Gastroesophageal sphincter (tissue), 4 donors: ENCODE results near the gene CPVL. TPM values are rescaled to one million over a fixed set of nuclear protein-coding genes. Genes with fewer than 3 reads are reported as not detected.

Source experiments
- ATAC-seq: fragments of 150-250 bp; one replicate; pipeline ENCODE4 v1.9.1; 2016; ENCODE audit warnings: mild to moderate bottlenecking, moderate library complexity
- H3K27ac ChIP-seq, 4 donors: fragments of 200-600 bp; sonication (generic) in 3 of 4; 1 replicate in 3 of 4; 2 replicates in 1 of 4; pipeline ENCODE4 v1.5.1; 2016 to 2019
- H3K27me3 ChIP-seq: fragments of 200-600 bp; sonication (generic); one replicate; pipeline ENCODE4 v1.5.1; 2019
- H3K36me3 ChIP-seq, 2 donors: fragments of 200-600 bp; sonication (generic); one replicate each; pipeline ENCODE4 v1.5.1; 2019; ENCODE audit warnings: control low read depth in 1 of 2
- H3K4me1 ChIP-seq, 3 donors: fragments of 200-600 bp; sonication (generic); 1 replicate in 2 of 3; 2 replicates in 1 of 3; pipeline ENCODE4 v1.5.1; 2016 to 2019; ENCODE audit warnings: control low read depth in 2 of 3
- H3K4me3 ChIP-seq, 2 donors: fragments of 200-600 bp; sonication (generic); one replicate each; pipeline ENCODE4 v1.5.1; 2019; ENCODE audit warnings: mild to moderate bottlenecking in 1 of 2, moderate library complexity in 1 of 2
- H3K9me3 ChIP-seq, 3 donors: fragments of 200-600 bp; sonication (generic); one replicate each; pipeline ENCODE4 v1.5.1; 2017 to 2019; ENCODE audit warnings: control low read depth in 2 of 3
- EP300 ChIP-seq: sonication (generic); formaldehyde crosslinking; IDR thresholded peaks from one replicate; pipeline ENCODE4 v1.6.1; 2017; ENCODE audit warnings: antibody characterized with exemption, mild to moderate bottlenecking
- POLR2A ChIP-seq, 2 donors: fragments of 450-650 bp; IDR thresholded peaks; one replicate each; pipeline ENCODE4 v1.6.1; 2017; ENCODE audit warnings: antibody characterized with exemption in 2 of 2, mild to moderate bottlenecking in 2 of 2, moderate library complexity in 1 of 2
- POLR2AphosphoS5 ChIP-seq: sonication (generic); formaldehyde crosslinking; IDR thresholded peaks from one replicate; pipeline ENCODE4 v1.6.1; 2017; ENCODE audit warnings: antibody characterized with exemption
- WGBS, 2 donors: methylation state at CpG; one replicate each; pipeline ENCODE4 v1.1.5; 2018; ENCODE audit warnings: low coverage in 1 of 2; 5-methylcytosine and 5-hydroxymethylcytosine counted together
- total RNA-seq, 4 donors: library from RNA; depleted of rRNA; stranded (reverse); fragments of >200 nt; gene quantifications; one replicate each; pipeline ENCODE4 v1.1.0, GENCODE V29; 2016
- TF ChIP-seq, protein P1 (sequence below), 4 experiments: fragments of 200-600 bp in 2 of 4; fragments of 450-650 bp in 2 of 4; sonication (generic) in 1 of 4; IDR thresholded peaks; one replicate each; pipeline ENCODE4 v1.5.1; 2017 to 2019; ENCODE audit warnings: antibody characterized with exemption in 4 of 4, mild to moderate bottlenecking in 2 of 4, moderate library complexity in 2 of 4

CPVL gene
- total RNA-seq, 4 donors from 2014 or later = 4.8 to 24.6 (median 15.1) TPM

DNA sequence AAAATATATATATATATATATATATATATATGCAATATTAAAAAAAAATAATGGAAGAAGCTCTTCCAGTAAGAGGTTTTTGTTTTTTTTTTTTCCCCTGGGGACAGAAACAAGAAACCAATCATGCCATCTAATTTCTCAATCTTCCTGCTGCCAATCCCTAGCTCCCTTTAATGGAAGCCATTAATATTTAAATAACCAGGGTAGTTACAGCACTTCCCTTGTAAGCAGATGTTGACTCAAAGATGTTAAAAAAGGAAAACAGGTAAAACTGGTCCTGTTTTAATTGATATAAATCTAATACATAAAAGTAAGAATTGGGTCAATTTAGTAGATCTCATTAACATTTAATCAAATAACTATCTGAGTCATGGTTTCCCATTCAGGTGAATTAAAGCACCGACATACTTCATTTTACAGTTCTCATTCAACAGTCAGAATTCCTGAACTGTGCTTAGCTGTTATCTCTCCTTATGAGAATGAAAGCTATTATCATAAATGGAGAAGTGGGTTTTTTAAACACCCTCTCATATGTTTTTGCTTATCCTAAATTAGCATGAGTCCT lies 22.6 kb downstream of the CPVL start:
- TF ChIP-seq POLR2A (IDR thresholded peaks at IDR 0.05) = no peak
- no peak for TF ChIP-seq POLR2AphosphoS5
- TF ChIP-seq EP300 = no peak
- Histone ChIP-seq H3K36me3 (no peaks in the 10 kb centered on the region), H3K4me1 (no peaks in the 10 kb centered on the region), H3K27me3 (peaks cover 6% of the 10 kb centered on the region), H3K9me3 (no peaks in the 10 kb centered on the region), H3K4me3 (no peak overlapping the region), H3K27ac (no peak overlapping the region)
- WGBS, 2 donors = 80 to 100% methylated on average over 1 of the region's 1 CpG
- ATAC-seq = no peak

DNA sequence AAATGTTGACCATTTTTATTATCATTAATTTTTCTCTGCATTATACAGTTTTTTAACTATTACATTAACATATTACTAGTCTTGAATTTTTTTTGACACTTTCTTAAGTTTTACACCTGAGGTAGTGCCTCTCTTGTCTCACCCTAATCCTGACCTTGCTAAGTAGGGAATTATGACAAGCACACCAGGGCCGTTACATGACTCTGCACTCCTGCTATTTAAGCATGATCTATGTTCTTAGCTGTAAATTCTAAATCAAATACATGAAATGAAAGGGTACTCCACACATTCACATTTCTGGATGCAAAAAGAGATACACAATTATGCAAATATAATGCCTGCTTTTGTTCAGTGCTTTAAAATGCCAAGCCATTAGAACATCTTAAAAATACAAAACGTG lies 23.6 kb downstream of the CPVL start:
- H3K27me3 ChIP-seq = peaks cover 7% of the 10 kb centered on the region
- H3K36me3 ChIP-seq = no peaks in the 10 kb centered on the region
- no peak for ATAC-seq
- WGBS, 2 donors = 90 to 95% methylated on average over 2 of the region's 2 CpGs
- no peak overlapping the region for H3K4me3 ChIP-seq
- no peaks in the 10 kb centered on the region for H3K9me3 ChIP-seq
- no peaks in the 10 kb centered on the region for H3K4me1 ChIP-seq
- H3K27ac ChIP-seq = no peak overlapping the region
- TF ChIP-seq, protein P1, sequence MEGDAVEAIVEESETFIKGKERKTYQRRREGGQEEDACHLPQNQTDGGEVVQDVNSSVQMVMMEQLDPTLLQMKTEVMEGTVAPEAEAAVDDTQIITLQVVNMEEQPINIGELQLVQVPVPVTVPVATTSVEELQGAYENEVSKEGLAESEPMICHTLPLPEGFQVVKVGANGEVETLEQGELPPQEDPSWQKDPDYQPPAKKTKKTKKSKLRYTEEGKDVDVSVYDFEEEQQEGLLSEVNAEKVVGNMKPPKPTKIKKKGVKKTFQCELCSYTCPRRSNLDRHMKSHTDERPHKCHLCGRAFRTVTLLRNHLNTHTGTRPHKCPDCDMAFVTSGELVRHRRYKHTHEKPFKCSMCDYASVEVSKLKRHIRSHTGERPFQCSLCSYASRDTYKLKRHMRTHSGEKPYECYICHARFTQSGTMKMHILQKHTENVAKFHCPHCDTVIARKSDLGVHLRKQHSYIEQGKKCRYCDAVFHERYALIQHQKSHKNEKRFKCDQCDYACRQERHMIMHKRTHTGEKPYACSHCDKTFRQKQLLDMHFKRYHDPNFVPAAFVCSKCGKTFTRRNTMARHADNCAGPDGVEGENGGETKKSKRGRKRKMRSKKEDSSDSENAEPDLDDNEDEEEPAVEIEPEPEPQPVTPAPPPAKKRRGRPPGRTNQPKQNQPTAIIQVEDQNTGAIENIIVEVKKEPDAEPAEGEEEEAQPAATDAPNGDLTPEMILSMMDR (IDR thresholded peaks at IDR 0.05) = no peak
- TF ChIP-seq POLR2A (IDR thresholded peaks at IDR 0.05) (no peak), EP300 (no peak), POLR2AphosphoS5 (no peak)

DNA sequence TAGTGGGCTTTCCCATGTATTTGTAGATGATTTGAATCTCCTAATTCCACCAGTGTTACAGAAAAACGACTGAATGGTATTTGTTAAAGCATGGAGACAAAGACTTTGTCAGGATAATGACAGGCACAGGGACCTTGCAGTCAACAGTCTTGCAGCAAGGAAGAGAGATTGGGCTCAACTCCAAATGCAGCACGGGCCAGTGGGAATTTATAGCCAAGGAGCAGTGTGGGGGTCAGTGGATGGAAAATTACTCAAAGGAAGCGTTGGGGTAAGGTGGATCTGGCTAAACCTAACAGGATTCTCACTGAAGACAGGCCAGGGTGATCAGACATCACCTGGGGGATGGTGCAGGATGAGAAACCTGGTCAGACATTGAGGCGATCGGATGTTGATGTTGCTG lies 24.3 kb downstream of the CPVL start:
- 40% methylated on average over 5 of the region's 5 CpGs; no CpG with 5 or more reads in 1 of the 2 donors for WGBS, 2 donors
- H3K27me3 ChIP-seq = peaks cover 7% of the 10 kb centered on the region
- H3K4me1 ChIP-seq = no peaks in the 10 kb centered on the region
- TF ChIP-seq POLR2A (IDR thresholded peaks at IDR 0.05) (no peak), POLR2AphosphoS5 (no peak), EP300 (no peak)
- TF ChIP-seq, protein P1 (IDR thresholded peaks at IDR 0.05) = no peak
- no peak for ATAC-seq
- H3K27ac ChIP-seq = no peak overlapping the region
- H3K4me3 ChIP-seq = no peak overlapping the region
- H3K9me3 ChIP-seq = no peaks in the 10 kb centered on the region
- H3K36me3 ChIP-seq = no peaks in the 10 kb centered on the region

DNA sequence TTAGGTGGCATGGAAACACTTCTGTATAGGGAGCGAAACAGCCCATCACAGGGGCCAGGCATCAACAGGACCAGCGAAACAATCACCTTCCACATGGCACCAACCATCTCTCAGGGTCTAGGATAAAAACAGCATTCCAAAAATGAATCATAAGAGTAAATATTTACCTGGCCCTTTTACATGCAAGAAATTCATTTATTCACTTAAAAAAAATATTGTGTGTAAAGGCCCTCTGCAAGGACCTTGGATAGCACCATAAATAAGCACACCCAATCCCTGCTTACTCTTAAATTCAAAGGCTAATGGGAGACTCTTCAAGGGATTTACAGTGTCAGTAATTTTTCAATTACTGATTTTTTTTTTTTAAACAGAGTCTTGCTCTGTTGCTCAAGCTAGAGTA lies 25.4 kb downstream of the CPVL start:
- no peaks in the 10 kb centered on the region for H3K36me3 ChIP-seq
- TF ChIP-seq POLR2A (IDR thresholded peaks at IDR 0.05) (no peak), EP300 (no peak), POLR2AphosphoS5 (no peak)
- TF ChIP-seq, protein P1 (IDR thresholded peaks at IDR 0.05) = no peak
- no peak overlapping the region for H3K27ac ChIP-seq
- ATAC-seq = no peak
- WGBS, 2 donors = 94 to 100% methylated on average over 2 of the region's 2 CpGs
- no peak overlapping the region for H3K4me3 ChIP-seq
- H3K4me1 ChIP-seq = peaks cover 0 to 7% (median 0%) of the 10 kb centered on the region in 3 donors
- H3K27me3 ChIP-seq = peaks cover 7% of the 10 kb centered on the region
- no peaks in the 10 kb centered on the region for H3K9me3 ChIP-seq

DNA sequence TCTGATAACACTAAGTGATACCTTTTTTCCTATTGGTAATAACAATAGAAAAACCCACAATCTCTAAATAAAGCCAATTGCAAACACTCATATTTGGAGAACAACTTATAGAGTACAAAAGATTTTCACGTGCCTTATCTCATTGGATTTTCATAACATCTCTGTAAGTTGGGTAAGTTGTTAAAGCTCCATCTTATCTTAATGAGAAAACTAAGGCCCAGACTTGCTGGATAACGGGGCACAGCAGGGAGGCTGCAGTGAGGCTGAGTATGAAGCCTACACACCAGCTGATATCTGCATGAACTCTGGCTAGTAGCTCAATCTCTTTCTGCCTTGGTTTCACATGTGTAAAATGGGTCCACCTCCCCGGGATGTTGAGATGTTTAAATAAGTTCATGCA lies 26.8 kb downstream of the CPVL start:
- Histone ChIP-seq H3K4me3 (no peak overlapping the region), H3K9me3 (no peaks in the 10 kb centered on the region), H3K27me3 (peaks cover 7% of the 10 kb centered on the region), H3K4me1 (peaks cover 0 to 16% (median 0%) of the 10 kb centered on the region in 3 donors), H3K27ac (no peak overlapping the region), H3K36me3 (no peaks in the 10 kb centered on the region)
- TF ChIP-seq POLR2A (IDR thresholded peaks at IDR 0.05) (no peak), POLR2AphosphoS5 (no peak), EP300 (no peak)
- TF ChIP-seq, protein P1 (IDR thresholded peaks at IDR 0.05) = no peak
- no peak for ATAC-seq
- WGBS, 2 donors = 78 to 85% methylated on average over 3 of the region's 3 CpGs
